HG02973 (cell line): Measurements from ENCODE around the gene CRIP2.

Experiments used
- ATAC-seq: cut with Tn5 transposase; IDR thresholded peaks from one replicate; pipeline ENCODE4 v1.9.1; 2021; ENCODE audit warnings: moderate library complexity; ENCODE audit not compliant: unreplicated experiment

CRIP2 gene, protein sequence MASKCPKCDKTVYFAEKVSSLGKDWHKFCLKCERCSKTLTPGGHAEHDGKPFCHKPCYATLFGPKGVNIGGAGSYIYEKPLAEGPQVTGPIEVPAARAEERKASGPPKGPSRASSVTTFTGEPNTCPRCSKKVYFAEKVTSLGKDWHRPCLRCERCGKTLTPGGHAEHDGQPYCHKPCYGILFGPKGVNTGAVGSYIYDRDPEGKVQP

DNA sequence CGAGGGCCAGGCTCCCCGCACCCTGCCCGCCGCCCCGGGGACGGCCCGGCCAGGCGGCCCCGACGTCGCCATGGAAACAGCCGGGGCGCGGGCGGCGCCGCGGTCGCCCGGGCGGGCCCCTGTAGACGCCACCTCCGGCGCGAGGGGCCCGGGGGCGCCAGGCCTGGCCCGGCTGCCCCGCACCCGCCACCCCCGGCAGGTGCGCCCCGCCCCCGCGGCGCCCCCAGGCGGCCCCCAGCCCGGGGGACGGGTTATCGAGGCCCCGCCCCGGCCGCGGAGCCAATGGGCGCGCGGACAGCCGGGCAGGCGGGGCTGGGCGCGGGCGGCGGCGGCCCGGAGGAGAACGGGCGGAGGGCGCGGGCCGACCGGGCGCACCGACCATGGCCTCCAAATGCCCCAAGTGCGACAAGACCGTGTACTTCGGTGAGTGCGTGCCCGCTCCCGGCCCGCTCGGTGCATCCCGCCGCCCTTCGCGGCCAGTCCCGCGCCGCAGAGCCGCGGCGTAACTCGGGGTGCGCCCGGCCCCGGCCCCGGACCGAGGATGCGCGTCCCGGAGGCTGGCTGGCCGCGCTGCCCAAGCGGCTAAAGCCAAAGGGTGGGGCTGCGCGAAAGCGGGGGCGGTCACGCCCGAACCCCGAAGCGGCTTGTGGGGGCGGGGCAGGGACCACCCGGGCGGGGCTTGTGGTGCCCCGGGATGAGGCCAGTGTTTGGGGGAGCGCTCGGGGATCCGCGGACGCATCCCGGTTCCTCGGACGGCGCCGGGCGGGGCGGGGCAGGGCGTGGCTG, at the start of gene CRIP2:
Gene CRIP2, plus strand, starts transcription at position 339 of the 786 bp plus-strand sequence. Its CDS starts 42 bp downstream, at position 381.
- ATAC-seq = no peak

DNA sequence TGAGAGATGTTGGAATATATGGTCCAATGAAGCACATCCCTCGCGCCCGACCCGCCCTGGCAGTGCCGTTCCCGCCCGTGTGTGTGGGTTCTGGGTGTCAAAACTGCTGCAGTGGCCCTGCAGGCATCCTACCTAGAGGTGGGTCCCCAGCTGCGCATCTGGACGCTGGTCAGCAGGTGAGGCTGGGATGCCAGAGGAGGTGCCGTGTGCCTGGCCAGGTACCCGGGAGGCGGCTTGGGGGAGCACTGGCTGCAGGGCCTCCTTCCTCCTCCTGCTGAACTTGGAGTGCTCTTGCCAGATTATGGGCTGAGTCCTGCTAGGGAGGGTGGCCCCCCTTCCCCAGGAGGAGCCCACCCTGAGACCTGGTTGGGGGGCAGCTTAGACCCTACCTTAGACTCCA, 49.8 kb upstream of the CRIP2 start:
- ATAC-seq = no peak

DNA sequence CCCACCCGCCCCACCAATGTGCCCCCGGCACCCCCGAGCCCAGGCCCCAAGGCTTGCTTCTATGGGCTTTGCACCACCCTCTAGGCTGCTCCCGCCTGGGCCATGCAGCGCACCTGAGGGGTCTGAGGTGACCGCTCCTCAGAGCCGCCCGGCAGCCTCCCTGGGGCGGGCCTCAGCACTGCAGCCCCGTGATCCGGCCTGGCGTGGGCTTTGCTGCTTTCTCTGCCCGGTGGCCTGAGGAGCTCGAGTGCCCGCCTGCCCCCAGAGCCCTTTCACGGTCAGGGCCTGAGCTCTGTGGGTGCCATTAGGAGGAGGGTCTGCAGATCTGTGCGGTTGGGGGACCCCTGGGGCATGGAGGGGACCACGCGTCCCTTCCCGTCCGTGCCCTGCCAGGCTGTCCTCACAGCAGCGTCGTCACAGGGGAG, 48.8 kb upstream of the CRIP2 start:
- ATAC-seq = no peak

DNA sequence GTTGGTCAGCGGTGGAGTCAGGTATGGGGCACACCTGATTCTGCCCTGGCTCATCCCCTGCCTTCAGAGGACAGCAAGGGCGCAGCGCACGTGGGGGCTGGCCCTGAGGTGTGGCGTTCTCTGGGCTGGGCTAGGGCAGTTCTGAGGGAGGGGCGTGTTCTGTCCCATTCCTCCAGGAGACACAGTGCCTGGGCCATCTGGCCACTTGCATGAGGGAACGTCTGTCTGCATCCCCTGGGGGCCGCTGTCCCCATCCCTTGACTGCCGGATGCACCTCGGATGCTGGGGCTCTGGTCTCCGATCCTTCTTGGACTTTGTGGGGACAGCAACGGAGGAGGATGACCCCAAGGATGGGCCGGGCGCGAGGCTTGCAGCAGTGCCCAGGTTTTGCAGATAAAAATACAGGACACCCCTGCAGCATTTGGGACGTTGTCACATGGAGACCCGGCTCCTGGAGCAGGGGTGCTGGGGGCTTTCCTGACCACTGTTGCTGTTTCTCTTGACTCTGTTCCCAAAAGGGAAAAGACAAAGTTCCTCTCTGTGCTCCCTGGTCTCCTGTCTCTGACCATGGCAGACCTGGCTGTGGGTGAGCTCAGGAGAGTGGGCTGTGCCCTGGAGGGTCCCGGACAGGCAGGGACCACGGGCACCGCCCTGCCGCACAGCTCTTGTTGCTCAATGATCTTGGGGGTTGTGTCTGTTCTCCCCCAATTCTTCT, 48.0 kb upstream of the CRIP2 start:
- no peak for ATAC-seq

DNA sequence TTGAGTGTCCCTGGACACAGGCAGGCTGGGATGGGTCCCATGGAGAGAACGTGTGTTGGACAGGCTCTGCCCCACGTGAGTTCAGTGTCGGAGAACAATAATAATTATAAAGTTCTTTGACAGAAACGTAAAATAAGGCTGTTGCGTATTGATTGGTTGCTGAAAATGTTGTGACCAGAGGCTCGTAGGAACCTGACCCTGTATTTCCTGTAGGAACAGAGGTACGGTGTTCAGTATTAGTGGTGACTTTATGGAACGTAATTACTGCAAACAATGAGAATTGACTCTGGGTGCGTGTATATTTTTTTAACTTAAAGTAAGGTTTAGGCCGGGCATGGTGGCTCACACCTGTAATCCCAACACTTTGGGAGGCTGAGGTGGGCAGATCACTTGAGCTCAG, 47.2 kb upstream of the CRIP2 start:
- ATAC-seq = no peak

DNA sequence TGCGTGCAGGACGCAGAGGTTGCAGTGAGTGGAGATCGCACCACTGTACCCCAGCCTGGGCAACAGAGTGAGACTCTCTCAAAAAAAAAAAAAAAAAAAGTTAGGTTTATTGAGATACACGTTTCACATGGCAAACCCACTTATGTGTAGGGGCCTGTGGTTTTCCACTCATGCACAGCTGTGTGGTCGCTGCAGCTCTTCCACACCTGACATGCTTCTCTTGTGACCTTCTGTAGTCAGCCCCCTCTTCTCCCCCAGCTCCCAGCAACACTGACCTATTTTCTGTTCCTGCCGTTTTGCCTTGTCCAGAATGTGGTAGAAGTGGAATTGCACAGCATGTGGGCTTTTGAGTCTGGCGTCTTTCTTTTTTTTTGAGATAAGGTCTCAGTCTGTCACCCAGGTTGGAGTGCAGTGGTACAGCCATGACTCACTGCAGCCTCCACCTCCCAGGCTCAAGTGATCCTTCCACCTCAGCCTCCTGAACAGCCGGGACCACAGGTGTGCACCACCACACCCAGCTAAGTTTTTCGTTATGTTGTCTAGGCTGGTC, 46.6 kb upstream of the CRIP2 start:
- ATAC-seq = no peak

DNA sequence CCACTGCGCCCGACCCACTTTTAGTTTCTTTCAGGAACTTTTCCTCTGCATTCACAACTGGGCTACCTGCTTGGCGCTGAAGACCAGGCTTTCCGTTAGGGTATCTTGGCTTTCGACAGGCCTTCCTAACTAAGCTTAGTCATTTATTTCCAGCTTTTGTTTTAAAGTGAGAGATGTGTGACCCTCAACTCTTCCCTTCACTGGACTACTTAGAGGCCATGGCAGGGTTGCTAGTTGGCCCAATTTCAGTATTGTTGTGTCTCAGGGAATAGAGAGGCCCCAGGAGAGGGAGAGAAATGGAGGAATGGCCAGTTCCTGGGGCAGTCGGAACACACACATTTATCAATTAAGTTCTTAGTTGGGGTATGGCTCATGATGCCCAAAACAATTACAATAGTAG, 44.6 kb upstream of the CRIP2 start:
- ATAC-seq = no peak

DNA sequence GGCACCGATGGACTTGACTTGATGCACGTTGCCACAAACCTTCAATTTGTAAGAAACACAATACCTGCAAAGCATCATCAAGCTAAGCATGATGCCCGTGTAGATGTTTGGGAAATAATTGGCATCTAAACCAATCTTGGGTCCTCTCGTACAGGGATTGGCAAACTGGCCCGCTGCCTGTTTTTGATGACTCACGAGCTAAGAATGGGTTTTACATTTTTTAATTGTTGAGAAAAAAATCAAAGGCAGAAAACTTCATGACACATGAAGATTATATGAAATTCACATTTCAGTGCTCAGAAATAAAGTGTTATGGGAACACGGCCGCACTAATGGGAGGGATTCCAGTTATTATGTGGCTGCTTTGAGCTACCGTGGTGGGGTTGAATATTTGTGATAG, 44.1 kb upstream of the CRIP2 start:
- no peak for ATAC-seq

DNA sequence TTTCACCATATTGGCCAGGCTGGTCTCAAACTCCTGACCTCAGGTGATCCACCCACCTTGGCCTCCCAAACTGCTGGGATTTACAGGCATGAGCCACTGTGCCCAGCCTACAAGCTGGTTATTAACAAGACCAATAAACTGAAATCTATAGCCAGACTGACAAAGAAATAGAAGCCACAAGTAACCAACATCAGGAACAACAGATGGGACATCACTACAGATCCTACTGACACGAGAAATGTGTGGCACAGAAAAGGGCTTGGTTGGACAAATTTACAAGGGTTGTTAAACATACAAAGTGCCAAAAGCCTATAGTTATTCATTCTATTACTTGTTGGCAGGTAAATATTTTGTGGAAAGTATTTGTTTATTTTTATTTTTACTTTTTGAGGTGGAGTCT, 43.4 kb upstream of the CRIP2 start:
- no peak for ATAC-seq

DNA sequence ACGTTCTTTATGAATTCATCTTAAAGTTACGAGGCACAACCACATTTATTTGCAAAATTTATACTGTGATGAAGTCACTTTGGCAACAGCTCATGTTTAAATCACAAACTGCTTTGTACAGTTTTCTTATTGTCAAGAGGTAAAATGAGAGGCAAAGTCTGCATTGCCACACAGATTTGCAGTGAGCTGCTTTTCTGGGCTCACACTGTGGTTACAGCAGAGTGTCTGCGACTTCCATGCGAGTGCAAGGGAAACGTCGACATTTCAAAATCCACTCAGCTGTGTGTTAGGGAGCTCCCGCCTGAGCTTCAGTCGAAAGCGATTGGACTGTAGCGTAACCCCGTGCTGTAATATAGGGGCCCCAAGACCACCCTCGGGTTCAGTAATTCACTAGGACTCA, 42.0 kb upstream of the CRIP2 start:
- no peak for ATAC-seq

DNA sequence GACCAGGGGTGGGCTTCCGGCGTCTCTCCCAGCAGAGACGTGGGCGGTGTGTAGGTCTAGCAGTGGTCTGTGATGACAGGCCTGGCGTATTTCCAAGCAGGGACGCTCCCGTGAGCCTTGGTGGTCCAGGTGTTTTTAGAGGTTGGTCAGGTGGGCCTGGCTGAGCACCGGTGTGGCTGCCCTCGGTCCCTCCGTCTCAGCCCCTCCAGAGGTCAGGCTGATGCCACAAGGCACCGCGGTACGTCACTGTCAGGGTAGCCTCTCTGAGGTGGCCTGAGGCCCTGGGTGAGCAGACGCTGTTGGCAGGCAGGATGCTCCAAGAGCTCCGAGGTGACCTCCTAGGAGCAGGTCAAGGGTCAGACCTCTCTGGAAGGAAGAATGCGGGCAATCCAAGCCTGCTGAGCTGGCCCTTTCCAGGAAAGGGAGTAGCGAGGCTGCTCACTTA, 41.4 kb upstream of the CRIP2 start:
- ATAC-seq = no peak

DNA sequence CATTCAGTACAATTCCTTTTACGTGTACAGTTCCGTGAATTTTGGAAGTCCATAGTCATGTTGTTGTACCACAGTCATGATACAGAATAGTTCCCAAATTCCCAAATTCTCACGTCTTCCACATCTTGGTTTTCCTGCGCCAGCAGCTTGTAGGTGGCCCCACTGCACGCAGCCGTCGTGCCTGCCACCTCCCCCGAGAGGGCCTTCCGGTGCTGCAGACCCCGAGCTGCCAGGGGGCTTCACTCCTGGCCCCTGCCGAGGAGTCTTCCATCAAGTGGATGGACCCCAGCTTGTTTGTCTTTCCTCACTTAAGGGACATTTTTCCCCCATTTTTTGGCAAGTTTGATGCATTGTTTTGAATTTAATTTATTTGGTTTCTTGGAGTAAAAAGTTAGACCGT, 38.2 kb upstream of the CRIP2 start:
- no peak for ATAC-seq

DNA sequence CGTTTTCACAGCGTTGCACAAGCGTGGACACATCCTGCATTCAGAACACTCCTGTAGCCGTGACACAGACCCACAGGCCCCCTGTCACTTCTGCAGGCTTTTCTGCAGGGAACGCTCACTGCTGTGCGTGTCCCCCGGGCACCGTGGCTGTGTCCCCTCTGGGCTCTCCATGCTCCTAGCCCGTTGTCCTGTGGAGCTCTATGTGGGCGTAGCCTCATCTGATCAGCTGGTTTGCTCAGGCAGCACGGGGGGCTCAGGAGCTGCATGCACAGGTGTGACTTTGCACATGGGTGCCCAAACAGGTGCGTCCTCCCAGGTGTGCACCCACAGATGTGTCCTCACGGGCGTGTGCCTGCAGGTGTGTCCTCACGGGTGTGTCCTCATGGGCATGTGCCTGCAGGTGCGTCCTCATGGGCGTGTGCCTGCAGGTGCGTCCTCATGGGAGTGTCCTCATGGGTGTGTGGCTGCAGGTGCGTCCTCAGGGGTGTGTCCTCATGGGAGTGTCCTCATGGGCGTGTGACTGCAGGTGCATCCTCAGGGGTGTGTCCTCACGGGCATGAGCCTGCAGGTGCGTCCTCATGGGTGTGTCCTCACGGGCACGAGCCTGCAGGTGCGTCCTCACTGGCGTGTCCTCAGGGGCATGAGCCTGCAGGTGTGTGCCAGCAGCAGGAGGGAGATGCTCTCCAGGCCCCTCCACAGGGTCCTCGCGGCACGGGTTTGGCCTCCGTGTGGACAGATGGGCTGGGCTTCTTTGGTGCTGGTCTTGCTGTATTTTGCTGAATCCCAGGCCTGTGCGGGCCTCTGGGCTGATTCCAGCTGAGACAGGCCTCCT, 37.5 kb upstream of the CRIP2 start:
- no peak for ATAC-seq

DNA sequence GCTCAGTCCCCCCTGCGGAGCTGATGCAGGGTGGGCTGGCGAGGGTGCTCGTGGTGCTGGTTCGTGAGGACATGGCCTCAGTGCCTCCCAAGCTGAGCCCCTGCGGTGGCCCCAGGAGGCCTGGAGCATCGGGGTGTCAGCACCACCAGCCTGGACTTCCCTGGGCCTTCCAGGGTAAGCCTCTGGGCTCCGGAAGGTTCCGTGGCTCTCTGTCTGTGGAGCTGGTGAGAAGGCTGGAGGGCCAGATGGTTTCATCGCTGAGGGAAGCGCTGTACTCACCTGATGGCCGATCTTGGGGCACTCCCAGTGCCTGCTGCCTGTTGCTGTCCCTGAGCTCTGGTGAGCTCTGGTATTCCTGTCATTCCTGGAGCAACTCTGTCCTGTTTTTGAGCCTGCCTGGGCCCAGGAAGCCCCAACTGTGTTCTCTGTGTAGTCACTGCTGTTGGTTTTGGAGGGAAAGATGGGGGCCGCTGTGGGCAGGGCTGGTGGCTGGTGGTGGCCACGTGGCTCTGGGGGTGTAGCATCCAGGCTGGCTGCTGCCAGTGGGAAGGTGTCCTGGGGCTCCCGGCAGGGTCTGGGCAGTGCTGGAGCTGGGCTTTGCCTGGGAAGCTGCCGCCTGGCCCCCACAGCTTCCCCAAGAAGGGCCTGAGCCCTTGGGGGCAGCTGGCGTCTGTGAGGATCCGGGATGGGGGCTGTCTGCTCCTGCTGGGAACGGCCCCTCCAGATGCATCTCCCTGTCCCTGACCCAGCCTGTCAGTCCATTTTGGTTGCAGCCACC, 36.7 kb upstream of the CRIP2 start:
- no peak for ATAC-seq

DNA sequence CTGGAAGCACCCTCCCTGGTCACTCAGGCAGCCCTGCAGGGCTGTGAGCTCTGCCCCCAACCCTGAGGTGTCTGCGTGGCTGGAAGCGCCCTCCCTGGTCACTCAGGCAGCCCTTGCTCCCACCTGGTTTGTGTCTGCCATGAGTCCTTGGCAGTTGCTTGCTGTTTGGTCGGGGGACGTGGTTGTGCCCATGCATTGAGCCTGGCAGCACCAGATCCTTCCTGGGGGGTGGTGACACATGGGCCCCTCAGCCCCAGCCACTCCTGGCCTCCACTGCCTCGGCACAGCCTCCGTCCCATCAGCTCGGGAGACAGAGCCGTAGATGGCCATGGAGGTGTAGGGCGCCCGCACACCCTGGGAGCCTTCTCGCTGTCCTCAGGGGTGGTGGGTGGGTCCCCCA, 35.4 kb upstream of the CRIP2 start:
- ATAC-seq = no peak

DNA sequence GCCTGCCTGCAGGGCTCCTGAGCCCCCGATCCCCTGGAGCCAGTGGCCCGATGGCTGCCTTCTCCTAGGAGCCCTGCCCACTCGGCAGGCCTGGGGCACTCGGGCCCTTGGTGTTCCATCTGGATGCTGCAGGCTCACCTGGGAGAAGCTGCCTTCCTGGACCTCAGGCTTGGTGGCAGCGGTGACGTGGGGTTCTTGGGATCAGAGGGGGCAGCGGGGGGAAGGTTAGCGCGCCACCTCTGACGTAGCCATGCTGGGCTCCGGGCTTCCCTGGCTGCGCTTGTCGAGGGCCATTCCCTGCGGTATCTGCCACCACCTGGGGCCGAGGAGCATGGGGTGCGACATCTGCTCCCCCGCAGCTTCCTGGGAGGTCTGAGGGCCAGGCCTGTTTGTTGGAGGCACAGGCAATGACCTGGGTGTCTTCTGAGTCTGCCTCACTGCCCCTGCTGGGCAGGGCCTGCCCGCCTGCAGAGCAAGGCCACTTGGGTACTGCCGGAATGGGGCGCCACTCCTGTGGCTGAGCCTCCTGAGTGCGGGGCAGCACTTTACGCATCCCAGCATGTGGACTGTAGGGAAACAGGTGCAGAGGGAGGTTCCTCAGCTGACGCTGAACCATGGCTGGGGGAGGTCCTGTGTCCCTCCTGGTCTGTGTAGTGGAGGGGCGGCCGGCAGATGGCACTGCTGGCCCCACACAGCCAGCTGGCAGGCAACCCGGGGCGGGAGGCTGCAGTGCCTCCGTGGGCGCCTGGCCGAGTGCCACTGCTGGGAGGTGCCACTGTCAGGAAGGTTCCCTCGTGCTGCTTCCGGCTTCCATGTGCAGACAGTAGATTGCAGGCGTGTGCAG, 34.7 kb upstream of the CRIP2 start:
- ATAC-seq = no peak

DNA sequence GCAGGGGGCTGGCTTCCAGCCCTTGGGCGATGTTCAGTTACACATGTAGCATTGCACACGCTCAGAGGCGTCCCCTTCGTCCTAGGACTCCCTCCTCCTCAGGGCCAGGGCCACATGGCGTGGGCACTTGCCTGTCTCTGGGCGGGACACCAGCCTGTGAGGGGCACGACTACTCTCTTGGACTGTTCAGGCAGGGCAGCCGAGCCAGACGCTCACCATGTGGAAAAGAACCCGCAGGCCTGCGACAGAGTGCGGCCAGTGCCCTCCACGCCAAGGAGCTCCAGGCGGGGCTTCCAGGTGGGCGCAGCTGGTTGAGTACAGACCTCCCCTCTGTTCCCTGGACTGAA, 34.1 kb upstream of the CRIP2 start:
- ATAC-seq = no peak

DNA sequence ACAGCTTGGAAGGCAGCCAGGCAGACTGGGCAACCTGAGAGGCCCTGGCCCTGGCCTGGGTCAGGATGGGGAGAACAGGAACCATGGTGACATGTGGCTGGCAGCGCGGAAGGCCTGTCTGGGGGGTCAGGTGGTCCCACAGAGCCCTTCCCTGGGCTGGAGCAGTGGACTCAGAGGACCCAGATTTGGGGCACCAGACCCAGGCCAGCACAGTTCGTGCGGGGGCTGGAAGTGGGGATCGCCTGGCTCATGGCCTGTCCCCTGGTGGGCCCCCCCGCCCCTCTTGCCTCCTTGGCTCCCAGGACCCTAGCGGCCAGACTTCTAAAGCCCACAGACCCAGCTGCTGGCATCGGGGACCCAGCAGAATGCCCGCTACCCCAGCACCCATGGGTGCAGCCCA, 33.6 kb upstream of the CRIP2 start:
- no peak for ATAC-seq

DNA sequence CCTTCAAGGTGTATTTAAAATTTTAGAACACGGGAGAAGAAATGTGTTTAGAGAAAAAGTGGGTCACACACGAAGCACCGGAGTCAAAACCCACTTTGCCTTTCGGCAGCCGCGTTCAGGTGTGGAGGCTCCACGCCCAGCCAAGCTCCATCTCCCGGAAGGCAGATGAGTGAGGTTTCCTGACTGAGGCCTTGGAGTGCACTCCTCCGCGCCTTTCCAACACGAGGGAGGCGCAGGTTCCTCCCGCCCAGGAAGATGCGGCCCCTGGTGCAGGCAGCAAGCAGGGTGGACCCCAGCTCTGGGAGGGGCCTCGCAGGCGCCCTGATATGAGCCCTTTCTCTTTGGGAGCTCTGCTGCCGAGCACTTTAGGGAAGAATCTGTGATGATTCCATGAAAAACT, 32.5 kb upstream of the CRIP2 start:
- no peak for ATAC-seq
